ENCODE data around the gene CCDC82.

Gene CCDC82

GRCh38 chr11:96339706-96340554 lies 49.8 kb downstream of the CCDC82 start:
- peaks cover 0 to 34% of the 10 kb centered on the region in 2 donors for H3K36me3 ChIP-seq (replicated peaks in 1 of 2; ENCODE audit: control insufficient read depth in 2 of 2, insufficient read depth in 2 of 2, low read length in 2 of 2)
- peak overlapping the region; percentile 46 for H2BK15ac ChIP-seq (ENCODE audit: low read length)
- H3K18ac ChIP-seq (ENCODE audit: low read length) = no peak overlapping the region
- H3K14ac ChIP-seq (ENCODE audit: low read length) = no peak overlapping the region
- 100% methylated on average over 1 of the region's 7 CpGs; no CpG with 5 or more reads in 1 of the 2 donors for WGBS, 2 donors (ENCODE audit: extremely low coverage in 2 of 2, insufficient read length in 2 of 2, insufficient replicate concordance in 1 of 2)
- no peak overlapping the region for H3K4me2 ChIP-seq (ENCODE audit: insufficient read depth, low read length, poor library complexity, severe bottlenecking)
- H2AFZ ChIP-seq (ENCODE audit: low read length) = no peak overlapping the region
- H2AK5ac ChIP-seq (ENCODE audit: low read depth, low read length) = peak overlapping the region; percentile 82
- peaks cover 8 to 27% of the 10 kb centered on the region in 2 donors for H3K4me1 ChIP-seq (ENCODE audit: control insufficient read depth in 2 of 2, insufficient read depth in 1 of 2, low read depth in 1 of 2, low read length in 2 of 2)
- H3K23ac ChIP-seq (ENCODE audit: low read depth, low read length, poor library complexity) = no peak overlapping the region
- no peak overlapping the region for H3K9ac ChIP-seq (ENCODE audit: low read depth, low read length, poor library complexity)
- peaks cover 0 to 10% of the 10 kb centered on the region in 2 donors for H3K9me3 ChIP-seq (replicated peaks in 1 of 2; ENCODE audit: control insufficient read depth in 2 of 2, insufficient read depth in 1 of 2, low read depth in 1 of 2, low read length in 2 of 2)
- no peak overlapping the region for H3K4ac ChIP-seq (ENCODE audit: low read length)
- H3K27me3 ChIP-seq (ENCODE audit: control insufficient read depth in 3 of 3, insufficient read depth in 3 of 3, low read depth in 1 of 3, low read length in 3 of 3) = no peaks in the 10 kb centered on the region
- no peak overlapping the region for H2BK120ac ChIP-seq (ENCODE audit: low read depth, low read length)
- H4K91ac ChIP-seq (ENCODE audit: low read depth, low read length, poor library complexity) = no peak overlapping the region
- no peaks in the 10 kb centered on the region for H3K79me1 ChIP-seq (ENCODE audit: low read depth, low read length)
- H2BK5ac ChIP-seq (ENCODE audit: low read length) = peak overlapping the region; percentile 18
- no peak for DNase-seq (ENCODE audit: low spot score)
- H2BK12ac ChIP-seq (ENCODE audit: low read length) = no peak overlapping the region
- no peak overlapping the region for H3K4me3 ChIP-seq (ENCODE audit: low read length in 2 of 2)
- no peak overlapping the region for H4K8ac ChIP-seq (ENCODE audit: low read depth, low read length)
- no peak overlapping the region for H3K27ac ChIP-seq (replicated peaks; ENCODE audit: low read length)

DNA sequence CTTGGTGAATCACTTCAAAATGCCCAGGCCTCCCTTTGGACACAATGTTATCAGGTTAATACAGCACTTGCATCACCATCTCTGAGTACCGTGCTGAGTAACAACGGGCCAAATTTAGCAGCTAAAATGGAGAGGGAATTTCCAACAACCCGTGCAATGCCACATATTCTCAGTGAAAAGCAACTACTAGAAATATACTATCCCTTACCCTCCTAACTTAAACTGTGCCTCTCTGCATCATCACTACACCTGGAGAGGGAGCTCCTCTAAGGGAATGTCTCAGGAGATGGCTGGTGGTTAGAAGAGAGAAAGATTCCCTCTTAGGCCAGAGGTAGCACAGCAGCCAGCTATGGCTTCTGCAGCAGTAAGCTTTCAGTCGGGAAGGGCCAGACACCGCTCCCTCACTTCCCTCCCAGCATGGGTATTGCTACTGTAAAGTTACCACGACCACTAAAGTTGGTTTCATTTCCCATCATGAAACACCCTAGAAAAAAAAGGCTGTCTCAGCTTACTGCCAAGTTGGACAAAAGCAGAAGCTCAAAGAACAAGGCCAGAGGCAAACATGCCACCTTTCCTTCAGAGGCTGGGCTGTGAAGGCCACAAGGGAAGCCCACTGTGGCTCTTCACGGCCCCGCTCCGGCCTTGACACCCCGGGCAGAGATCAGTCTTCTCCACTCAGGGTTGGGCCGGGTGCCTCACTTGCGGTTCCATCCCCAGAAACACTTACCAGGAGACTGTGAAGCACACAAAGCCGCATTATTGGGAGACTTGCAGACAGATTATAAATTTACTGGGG lies 50.6 kb downstream of the CCDC82 start:
- no peak overlapping the region for H2BK12ac ChIP-seq (ENCODE audit: low read length)
- H2AK5ac ChIP-seq (ENCODE audit: low read depth, low read length) = no peak overlapping the region
- peak overlapping the region; percentile 40 for H3K18ac ChIP-seq (ENCODE audit: low read length)
- no peak overlapping the region for H2BK120ac ChIP-seq (ENCODE audit: low read depth, low read length)
- no peak overlapping the region for H4K91ac ChIP-seq (ENCODE audit: low read depth, low read length, poor library complexity)
- no peak overlapping the region for H3K23ac ChIP-seq (ENCODE audit: low read depth, low read length, poor library complexity)
- H3K27ac ChIP-seq (replicated peaks; ENCODE audit: low read length) = no peak overlapping the region
- H3K79me1 ChIP-seq (ENCODE audit: low read depth, low read length) = no peaks in the 10 kb centered on the region
- no CpG with 5 or more reads among the region's 13 CpGs for WGBS, 2 donors (ENCODE audit: extremely low coverage in 2 of 2, insufficient read length in 2 of 2, insufficient replicate concordance in 1 of 2)
- no peak overlapping the region for H2BK5ac ChIP-seq (ENCODE audit: low read length)
- no peak overlapping the region for H3K4me2 ChIP-seq (ENCODE audit: insufficient read depth, low read length, poor library complexity, severe bottlenecking)
- peaks cover 0 to 37% of the 10 kb centered on the region in 2 donors for H3K36me3 ChIP-seq (replicated peaks in 1 of 2; ENCODE audit: control insufficient read depth in 2 of 2, insufficient read depth in 2 of 2, low read length in 2 of 2)
- no peak overlapping the region for H2BK15ac ChIP-seq (ENCODE audit: low read length)
- H4K8ac ChIP-seq (ENCODE audit: low read depth, low read length) = no peak overlapping the region
- H3K4me3 ChIP-seq (ENCODE audit: low read length in 2 of 2) = no peak overlapping the region
- H3K4ac ChIP-seq (ENCODE audit: low read length) = no peak overlapping the region
- H3K14ac ChIP-seq (ENCODE audit: low read length) = no peak overlapping the region
- DNase-seq (ENCODE audit: low spot score) = no peak
- H3K27me3 ChIP-seq (ENCODE audit: control insufficient read depth in 3 of 3, insufficient read depth in 3 of 3, low read depth in 1 of 3, low read length in 3 of 3) = no peaks in the 10 kb centered on the region
- peaks cover 8 to 27% of the 10 kb centered on the region in 2 donors for H3K4me1 ChIP-seq (ENCODE audit: control insufficient read depth in 2 of 2, insufficient read depth in 1 of 2, low read depth in 1 of 2, low read length in 2 of 2)
- H3K9me3 ChIP-seq (replicated peaks in 1 of 2; ENCODE audit: control insufficient read depth in 2 of 2, insufficient read depth in 1 of 2, low read depth in 1 of 2, low read length in 2 of 2) = peaks cover 0 to 10% of the 10 kb centered on the region in 2 donors
- no peak overlapping the region for H2AFZ ChIP-seq (ENCODE audit: low read length)
- no peak overlapping the region for H3K9ac ChIP-seq (ENCODE audit: low read depth, low read length, poor library complexity)

- no peaks in the 10 kb centered on the region for H3K79me1 ChIP-seq (ENCODE audit: low read depth, low read length)
- no peak overlapping the region for H2AK5ac ChIP-seq (ENCODE audit: low read depth, low read length)
- no peak for DNase-seq (ENCODE audit: low spot score)
- no peak overlapping the region for H2BK5ac ChIP-seq (ENCODE audit: low read length)
- peaks cover 0 to 37% of the 10 kb centered on the region in 2 donors for H3K36me3 ChIP-seq (replicated peaks in 1 of 2; ENCODE audit: control insufficient read depth in 2 of 2, insufficient read depth in 2 of 2, low read length in 2 of 2)
- WGBS, 2 donors (ENCODE audit: extremely low coverage in 2 of 2, insufficient read length in 2 of 2, insufficient replicate concordance in 1 of 2) = no CpG with 5 or more reads among the region's 6 CpGs
- H3K18ac ChIP-seq (ENCODE audit: low read length) = no peak overlapping the region
- peaks cover 8 to 31% of the 10 kb centered on the region in 2 donors for H3K4me1 ChIP-seq (ENCODE audit: control insufficient read depth in 2 of 2, insufficient read depth in 1 of 2, low read depth in 1 of 2, low read length in 2 of 2)
- no peak overlapping the region for H3K4me3 ChIP-seq (ENCODE audit: low read length in 2 of 2)
- no peak overlapping the region for H3K14ac ChIP-seq (ENCODE audit: low read length)
- H3K9me3 ChIP-seq (replicated peaks in 1 of 2; ENCODE audit: control insufficient read depth in 2 of 2, insufficient read depth in 1 of 2, low read depth in 1 of 2, low read length in 2 of 2) = peaks cover 0 to 10% of the 10 kb centered on the region in 2 donors
- no peak overlapping the region for H2AFZ ChIP-seq (ENCODE audit: low read length)
- H4K91ac ChIP-seq (ENCODE audit: low read depth, low read length, poor library complexity) = no peak overlapping the region
- no peak overlapping the region for H3K9ac ChIP-seq (ENCODE audit: low read depth, low read length, poor library complexity)
- H3K27ac ChIP-seq (replicated peaks; ENCODE audit: low read length) = no peak overlapping the region
- H3K27me3 ChIP-seq (ENCODE audit: control insufficient read depth in 3 of 3, insufficient read depth in 3 of 3, low read depth in 1 of 3, low read length in 3 of 3) = no peaks in the 10 kb centered on the region
- H4K8ac ChIP-seq (ENCODE audit: low read depth, low read length) = no peak overlapping the region
- no peak overlapping the region for H3K4me2 ChIP-seq (ENCODE audit: insufficient read depth, low read length, poor library complexity, severe bottlenecking)
- H2BK12ac ChIP-seq (ENCODE audit: low read length) = no peak overlapping the region
- H3K4ac ChIP-seq (ENCODE audit: low read length) = no peak overlapping the region
- no peak overlapping the region for H2BK120ac ChIP-seq (ENCODE audit: low read depth, low read length)
- no peak overlapping the region for H2BK15ac ChIP-seq (ENCODE audit: low read length)
- no peak overlapping the region for H3K23ac ChIP-seq (ENCODE audit: low read depth, low read length, poor library complexity)
Observed at GRCh38 chr11:96337541-96338431, 51.9 kb downstream of the CCDC82 start.
